Neural progenitor cell (in vitro differentiated cells): Measurements from ENCODE around the gene IDI2. TPM values are rescaled to one million over a fixed set of nuclear protein-coding genes. Genes with fewer than 3 reads are reported as not detected.
"Not testable (repeated sequence)": the region's sequence is repeated elsewhere in the genome, so short reads cannot be mapped to it uniquely, and the experiment has no call there.

ENCODE experiments used
- DNase-seq: peaks from one replicate; pipeline ENCODE4 v3.0.0-alpha.2; 2016; ENCODE audit warnings: low spot score
- H2AFZ ChIP-seq: fragments of 200-600 bp; sonication (generic); replicated peaks from 2 replicates; pipeline ENCODE4 v1.6.1; 2016; ENCODE audit warnings: antibody characterized with exemption
- H3F3A ChIP-seq: fragments of 200-600 bp; sonication (generic); 2 replicates; pipeline ENCODE4 v1.6.1; 2016; ENCODE audit warnings: antibody characterized with exemption, low read depth
- H3K27ac ChIP-seq: fragments of 200-600 bp; sonication (generic); 2 replicates; pipeline ENCODE4 v1.5.1; 2016; ENCODE audit warnings: mild to moderate bottlenecking
- H3K27me3 ChIP-seq: fragments of 200-600 bp; sonication (generic); 2 replicates; pipeline ENCODE4 v1.6.1; 2016; ENCODE audit warnings: mild to moderate bottlenecking, moderate library complexity
- H3K36me3 ChIP-seq: fragments of 200-600 bp; sonication (generic); 2 replicates; pipeline ENCODE4 v1.5.1; 2016
- H3K4me1 ChIP-seq: fragments of 200-600 bp; sonication (generic); 2 replicates; pipeline ENCODE4 v1.6.1; 2016; ENCODE audit warnings: mixed run types
- H3K4me2 ChIP-seq: fragments of 200-600 bp; sonication (generic); 2 replicates; pipeline ENCODE4 v1.6.1; 2016
- H3K4me3 ChIP-seq: fragments of 200-600 bp; sonication (generic); 2 replicates; pipeline ENCODE4 v1.5.1; 2016
- H3K79me2 ChIP-seq: fragments of 200-600 bp; sonication (generic); 2 replicates; pipeline ENCODE4 v1.6.1; 2016; ENCODE audit warnings: low read depth
- H3K9ac ChIP-seq: fragments of 200-600 bp; sonication (generic); 2 replicates; pipeline ENCODE4 v1.6.1; 2016
- H3K9me3 ChIP-seq: fragments of 200-600 bp; sonication (generic); 2 replicates; pipeline ENCODE4 v1.5.1; 2016; ENCODE audit warnings: low read depth
- H4K20me1 ChIP-seq: fragments of 200-600 bp; sonication (generic); 2 replicates; pipeline ENCODE4 v1.6.1; 2016; ENCODE audit warnings: low read depth
- H3K27ac Mint-ChIP-seq: 3 replicates; pipeline ENCODE4 v1.8.0; 2021; ENCODE audit warnings: mixed read lengths
- H3K27me3 Mint-ChIP-seq: 2 replicates; pipeline ENCODE4 v1.8.0; 2022; ENCODE audit warnings: low read depth, mild to moderate bottlenecking, inconsistent platforms, moderate library complexity, mixed read lengths; ENCODE audit not compliant: insufficient read depth
- H3K36me3 Mint-ChIP-seq: 3 replicates; pipeline ENCODE4 v1.8.0; 2021; ENCODE audit warnings: mixed read lengths
- H3K4me1 Mint-ChIP-seq: 3 replicates; pipeline ENCODE4 v1.8.0; 2021; ENCODE audit warnings: mixed read lengths
- H3K4me3 Mint-ChIP-seq: 3 replicates; pipeline ENCODE4 v1.8.0; 2021; ENCODE audit warnings: mild to moderate bottlenecking, moderate library complexity, mixed read lengths
- H3K9me3 Mint-ChIP-seq: 3 replicates; pipeline ENCODE4 v1.8.0; 2020; ENCODE audit warnings: mixed read lengths
- EZH2 ChIP-seq: fragments of 200-600 bp; sonication (generic); IDR thresholded peaks from 2 replicates; pipeline ENCODE4 v1.6.1; 2017; ENCODE audit warnings: antibody characterized with exemption, mild to moderate bottlenecking, moderate library complexity
- EZH2phosphoT487 ChIP-seq: fragments of 200-600 bp; sonication (generic); IDR thresholded peaks from 2 replicates; pipeline ENCODE4 v1.6.1; 2017; ENCODE audit warnings: antibody characterized with exemption
- total RNA-seq: library from RNA; depleted of rRNA; stranded (reverse); fragments of >200 nt; gene quantifications from 2 replicates; pipeline ENCODE4 v1.2.3, GENCODE V29; 2015; ENCODE audit warnings: low replicate concordance
- TF ChIP-seq, protein P1 (sequence below): fragments of 200-600 bp; sonication (generic); IDR thresholded peaks from 2 replicates; pipeline ENCODE4 v1.5.1; 2017; ENCODE audit warnings: antibody characterized with exemption, mild to moderate bottlenecking

The IDI2 gene
- total RNA-seq, 1 donor from 2014 or later: not detected

DNA sequence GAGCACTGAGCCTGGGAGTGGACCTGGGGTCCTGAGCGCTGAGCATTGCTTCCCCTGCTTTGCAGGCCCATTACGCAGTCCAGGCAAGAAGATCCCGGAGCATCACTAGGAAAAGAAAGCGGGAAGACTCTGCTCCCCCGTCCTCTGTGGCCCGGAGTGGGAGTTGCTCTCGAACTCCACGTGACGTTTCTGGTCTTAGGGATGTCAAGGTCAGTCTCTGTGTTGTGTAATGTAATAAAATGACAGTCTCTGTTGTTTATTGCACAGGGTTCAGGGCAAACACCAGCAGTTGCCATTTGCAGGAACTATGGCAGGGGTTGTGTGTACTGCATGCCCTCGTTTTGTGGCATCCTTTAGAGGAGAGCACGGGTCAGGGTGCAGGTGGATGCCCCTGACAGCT is 10.0 kb downstream of the IDI2 start:
- Histone ChIP-seq H3K79me2 (no peaks in the 10 kb centered on the region), H3K4me3 (no peak overlapping the region), H4K20me1 (peaks cover 2% of the 10 kb centered on the region), H3K27ac (no peak overlapping the region), H3K4me1 (no peaks in the 10 kb centered on the region), H3K4me2 (no peak overlapping the region), H3K36me3 (peaks cover 5% of the 10 kb centered on the region), H3K27me3 (no peaks in the 10 kb centered on the region), H3K9ac (no peak overlapping the region), H3K9me3 (no peaks in the 10 kb centered on the region), H2AFZ (no peak overlapping the region), H3F3A (peaks cover 10% of the 10 kb centered on the region)
- DNase-seq: no peak
- H3K9me3 Mint-ChIP-seq: no peaks in the 10 kb centered on the region
- H3K27me3 Mint-ChIP-seq: peaks cover 2% of the 10 kb centered on the region
- TF ChIP-seq EZH2 (no peak), EZH2phosphoT487 (no peak)
- TF ChIP-seq, protein P1, sequence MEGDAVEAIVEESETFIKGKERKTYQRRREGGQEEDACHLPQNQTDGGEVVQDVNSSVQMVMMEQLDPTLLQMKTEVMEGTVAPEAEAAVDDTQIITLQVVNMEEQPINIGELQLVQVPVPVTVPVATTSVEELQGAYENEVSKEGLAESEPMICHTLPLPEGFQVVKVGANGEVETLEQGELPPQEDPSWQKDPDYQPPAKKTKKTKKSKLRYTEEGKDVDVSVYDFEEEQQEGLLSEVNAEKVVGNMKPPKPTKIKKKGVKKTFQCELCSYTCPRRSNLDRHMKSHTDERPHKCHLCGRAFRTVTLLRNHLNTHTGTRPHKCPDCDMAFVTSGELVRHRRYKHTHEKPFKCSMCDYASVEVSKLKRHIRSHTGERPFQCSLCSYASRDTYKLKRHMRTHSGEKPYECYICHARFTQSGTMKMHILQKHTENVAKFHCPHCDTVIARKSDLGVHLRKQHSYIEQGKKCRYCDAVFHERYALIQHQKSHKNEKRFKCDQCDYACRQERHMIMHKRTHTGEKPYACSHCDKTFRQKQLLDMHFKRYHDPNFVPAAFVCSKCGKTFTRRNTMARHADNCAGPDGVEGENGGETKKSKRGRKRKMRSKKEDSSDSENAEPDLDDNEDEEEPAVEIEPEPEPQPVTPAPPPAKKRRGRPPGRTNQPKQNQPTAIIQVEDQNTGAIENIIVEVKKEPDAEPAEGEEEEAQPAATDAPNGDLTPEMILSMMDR: no peak
- no peak overlapping the region for H3K27ac Mint-ChIP-seq
- no peak overlapping the region for H3K4me3 Mint-ChIP-seq
- H3K4me1 Mint-ChIP-seq: no peaks in the 10 kb centered on the region
- H3K36me3 Mint-ChIP-seq: peaks cover 44% of the 10 kb centered on the region

DNA sequence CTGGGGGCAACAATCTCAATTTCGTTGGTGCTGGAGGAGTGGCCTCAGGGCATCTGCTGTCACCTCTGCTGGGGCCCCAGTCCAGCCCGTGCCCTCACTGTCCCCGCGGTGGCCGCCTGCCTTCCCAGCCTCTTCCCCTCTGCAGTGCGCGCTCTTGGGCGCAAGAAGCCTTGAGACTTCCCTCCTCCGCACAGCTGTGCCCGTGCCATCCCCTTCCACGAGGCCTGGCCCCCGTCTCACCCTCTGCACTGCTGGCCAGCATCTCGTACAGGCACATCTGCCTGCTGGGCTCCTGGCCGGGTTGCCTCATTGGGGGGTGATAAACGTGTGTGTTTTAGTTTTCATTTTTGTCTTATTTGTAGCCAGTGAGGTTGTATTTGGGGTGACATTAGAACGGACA is 14.0 kb downstream of the IDI2 start:
- H3K36me3 ChIP-seq: no peaks in the 10 kb centered on the region
- H3K4me3 ChIP-seq: no peak overlapping the region
- H3K27ac Mint-ChIP-seq: no peak overlapping the region

DNA sequence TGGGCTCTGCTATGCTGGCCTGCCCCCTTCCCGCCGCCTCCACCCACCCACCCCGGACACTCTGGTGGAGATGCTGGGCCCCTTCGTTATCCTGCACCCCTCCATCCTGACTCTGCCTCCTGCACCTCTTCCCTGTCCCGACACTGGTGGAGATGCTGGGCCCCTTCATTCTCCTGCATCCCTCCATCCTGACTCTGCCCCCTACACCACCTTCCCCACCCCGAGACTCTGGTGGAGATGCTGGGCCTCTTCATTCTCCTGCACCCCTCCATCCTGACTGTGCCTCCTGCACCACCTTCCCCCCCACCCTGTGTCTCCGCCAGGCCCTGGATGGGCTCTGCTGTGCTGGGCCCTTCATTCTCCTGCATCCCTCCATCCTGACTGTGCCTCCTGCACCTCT is 15.0 kb downstream of the IDI2 start:
- H3K27me3 ChIP-seq: no peaks in the 10 kb centered on the region
- no peak overlapping the region for H3K4me2 ChIP-seq
- H3K4me3 Mint-ChIP-seq: no peak overlapping the region
- H3K9me3 Mint-ChIP-seq: no peaks in the 10 kb centered on the region
- no peaks in the 10 kb centered on the region for H3K4me1 ChIP-seq
- H3K9me3 ChIP-seq: no peaks in the 10 kb centered on the region
- no peaks in the 10 kb centered on the region for H3K27me3 Mint-ChIP-seq
- H3K27ac Mint-ChIP-seq: no peak overlapping the region
- H3K9ac ChIP-seq: no peak overlapping the region
- H3K4me3 ChIP-seq: no peak overlapping the region
- H3K36me3 ChIP-seq: no peaks in the 10 kb centered on the region
- peaks cover 51% of the 10 kb centered on the region for H3K36me3 Mint-ChIP-seq
- H3K4me1 Mint-ChIP-seq: no peaks in the 10 kb centered on the region
- H3K79me2 ChIP-seq: no peaks in the 10 kb centered on the region
- no peaks in the 10 kb centered on the region for H3F3A ChIP-seq
- no peak for TF ChIP-seq EZH2
- TF ChIP-seq, protein P1: no peak
- no peak for TF ChIP-seq EZH2phosphoT487
- no peaks in the 10 kb centered on the region for H4K20me1 ChIP-seq
- no peak overlapping the region for H3K27ac ChIP-seq
- DNase-seq: no peak
- no peak overlapping the region for H2AFZ ChIP-seq

More for the DNA sequence above, 14.0 kb downstream of the IDI2 start:
- no peak for DNase-seq
- Histone ChIP-seq H3K27ac (no peak overlapping the region), H3K4me1 (no peaks in the 10 kb centered on the region), H2AFZ (no peak overlapping the region), H3F3A (no peaks in the 10 kb centered on the region), H3K9ac (no peak overlapping the region), H3K9me3 (no peaks in the 10 kb centered on the region), H3K4me2 (no peak overlapping the region), H3K79me2 (no peaks in the 10 kb centered on the region), H3K27me3 (no peaks in the 10 kb centered on the region), H4K20me1 (no peaks in the 10 kb centered on the region)
- TF ChIP-seq, protein P1: no peak
- no peak for TF ChIP-seq EZH2
- Mint-ChIP-seq H3K9me3 (no peaks in the 10 kb centered on the region), H3K4me1 (no peaks in the 10 kb centered on the region), H3K4me3 (no peak overlapping the region), H3K36me3 (peaks cover 49% of the 10 kb centered on the region), H3K27me3 (no peaks in the 10 kb centered on the region)

DNA sequence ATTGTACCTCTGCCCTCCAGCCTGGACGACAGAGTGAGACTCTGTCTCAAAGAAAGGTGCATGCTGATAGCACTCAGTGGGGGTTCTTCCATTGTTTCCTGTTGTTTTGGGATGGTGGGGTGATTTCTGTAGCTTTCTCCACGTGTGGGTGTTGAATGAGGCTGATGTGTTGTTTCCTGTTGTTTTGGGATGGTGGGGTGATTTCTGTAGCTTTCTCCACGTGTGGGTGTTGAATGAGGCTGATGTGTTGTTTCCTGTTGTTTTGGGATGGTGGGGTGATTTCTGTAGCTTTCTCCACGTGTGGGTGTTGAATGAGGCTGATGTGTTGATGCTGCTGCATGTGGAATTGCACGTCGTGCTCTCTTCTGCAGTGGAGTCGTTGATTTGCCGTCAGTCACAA is 15.7 kb downstream of the IDI2 start:
- H3K27me3 ChIP-seq, H3K9ac ChIP-seq, H3K4me1 ChIP-seq, H3K36me3 ChIP-seq, H3K9me3 ChIP-seq, H3K79me2 ChIP-seq, DNase-seq, H3K27ac ChIP-seq, H3K4me2 ChIP-seq, H3K4me3 Mint-ChIP-seq, H3F3A ChIP-seq, H3K27ac Mint-ChIP-seq, H3K4me1 Mint-ChIP-seq, H3K9me3 Mint-ChIP-seq, H3K4me3 ChIP-seq, H2AFZ ChIP-seq, H3K27me3 Mint-ChIP-seq, H4K20me1 ChIP-seq: not testable (repeated sequence)
- peaks cover 54% of the 10 kb centered on the region for H3K36me3 Mint-ChIP-seq
